HG03066 (cell line): ENCODE results near the gene TIMP4.

ENCODE experiments used
- ATAC-seq: cut with Tn5 transposase; IDR thresholded peaks from one replicate; pipeline ENCODE4 v1.9.1; 2021; ENCODE audit warnings: low read depth; ENCODE audit not compliant: unreplicated experiment

TIMP4 gene

DNA sequence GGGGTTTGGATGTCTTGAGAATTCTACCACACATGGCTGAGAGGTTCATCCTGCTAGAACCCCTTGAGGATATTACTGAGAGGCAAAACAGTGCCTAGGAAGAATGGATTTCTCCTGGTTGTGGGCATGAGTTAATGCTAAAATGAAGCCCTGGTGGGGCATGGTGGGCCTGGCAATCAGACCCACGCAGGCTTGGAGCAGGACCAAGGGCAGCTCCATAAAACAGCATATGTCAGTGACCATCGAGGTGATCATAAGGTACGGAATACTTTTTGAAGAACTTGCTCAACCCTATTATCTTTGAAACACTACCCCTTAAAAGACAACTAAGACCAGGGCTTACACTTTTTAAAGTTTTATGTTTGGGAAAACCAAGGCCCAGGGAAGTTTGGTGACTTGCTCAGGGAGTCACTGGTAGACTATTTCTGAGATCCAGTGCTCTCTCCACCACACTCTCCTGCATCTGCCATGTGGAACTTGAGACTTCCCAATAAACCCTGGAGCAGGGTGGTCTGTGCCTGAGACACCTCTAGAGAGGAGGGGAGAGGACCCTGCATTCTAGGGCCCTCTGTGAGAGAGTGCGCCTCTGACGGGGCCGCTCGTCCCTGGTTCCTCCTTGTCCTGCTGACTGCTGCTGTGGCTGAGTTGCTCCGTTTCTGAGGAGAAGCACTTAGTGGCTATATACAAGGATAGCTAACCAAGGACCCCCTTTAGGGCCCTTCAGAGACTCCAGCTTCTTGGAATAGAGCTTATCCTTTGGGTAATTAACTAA, 28.0 kb upstream of the TIMP4 start:
- no peak for ATAC-seq

DNA sequence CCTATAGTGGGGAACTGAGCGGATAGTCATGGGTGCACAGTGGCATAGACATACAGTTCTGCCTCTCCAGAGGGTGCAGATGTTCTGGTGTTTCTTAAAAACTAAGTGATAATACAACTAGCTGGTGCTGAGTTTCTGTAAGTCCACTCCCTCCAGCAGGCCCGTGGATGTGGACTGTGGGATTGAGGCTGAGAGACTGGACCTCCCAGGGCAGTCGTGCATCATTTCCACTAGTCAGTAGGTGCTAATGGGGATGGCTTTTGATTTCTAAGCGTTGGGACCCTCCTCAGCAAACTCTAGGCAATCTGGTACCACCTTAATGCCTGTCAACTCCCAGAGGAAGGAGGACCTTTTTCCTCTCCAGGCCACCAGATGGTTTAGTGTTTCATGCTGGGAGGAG, 27.3 kb upstream of the TIMP4 start:
- no peak for ATAC-seq

DNA sequence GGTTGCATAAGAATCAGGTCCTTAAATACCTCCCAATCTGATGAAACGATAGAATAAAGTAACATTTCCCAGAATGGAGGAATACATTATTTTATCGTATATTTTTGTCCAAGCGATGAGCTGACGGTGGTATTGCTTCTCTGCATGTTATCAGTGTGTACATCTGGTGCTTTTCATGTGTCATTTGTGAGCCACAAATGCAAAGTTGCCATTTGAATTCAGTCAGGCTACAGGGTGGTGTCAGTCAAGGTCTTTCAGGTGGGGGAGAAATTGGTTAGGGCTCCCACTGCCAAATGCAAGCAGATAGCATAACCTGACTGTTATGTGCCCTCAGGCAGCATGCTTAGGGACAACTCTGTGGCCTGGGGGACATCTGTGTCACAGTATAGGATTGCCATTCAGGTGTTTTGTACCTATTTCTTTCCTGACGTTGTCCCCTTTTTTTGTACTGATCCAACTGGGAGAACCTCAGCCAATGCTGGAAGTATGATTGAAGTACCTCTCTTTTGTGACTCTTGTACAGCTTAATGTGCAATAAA, 26.5 kb upstream of the TIMP4 start:
- no peak for ATAC-seq

DNA sequence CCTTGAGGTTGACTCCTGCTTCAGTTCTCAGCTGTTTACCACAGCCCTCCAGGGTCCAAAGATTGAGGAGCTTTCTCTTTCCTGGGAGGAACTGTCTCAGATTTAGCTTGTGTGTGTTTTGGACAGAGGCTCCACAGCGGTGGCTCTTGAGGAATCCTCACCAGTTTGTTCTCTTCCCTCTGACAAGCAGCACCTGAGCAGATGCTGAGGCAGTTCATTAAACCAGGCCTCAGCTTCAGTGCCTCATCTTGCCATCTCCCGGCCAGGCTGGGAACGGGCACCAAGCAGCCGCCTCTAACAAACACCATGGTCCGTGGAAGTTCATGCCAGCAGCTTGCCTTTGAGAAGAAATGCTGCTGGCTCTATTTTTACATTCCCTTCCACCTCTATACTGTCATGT, 25.8 kb upstream of the TIMP4 start:
- no peak for ATAC-seq

DNA sequence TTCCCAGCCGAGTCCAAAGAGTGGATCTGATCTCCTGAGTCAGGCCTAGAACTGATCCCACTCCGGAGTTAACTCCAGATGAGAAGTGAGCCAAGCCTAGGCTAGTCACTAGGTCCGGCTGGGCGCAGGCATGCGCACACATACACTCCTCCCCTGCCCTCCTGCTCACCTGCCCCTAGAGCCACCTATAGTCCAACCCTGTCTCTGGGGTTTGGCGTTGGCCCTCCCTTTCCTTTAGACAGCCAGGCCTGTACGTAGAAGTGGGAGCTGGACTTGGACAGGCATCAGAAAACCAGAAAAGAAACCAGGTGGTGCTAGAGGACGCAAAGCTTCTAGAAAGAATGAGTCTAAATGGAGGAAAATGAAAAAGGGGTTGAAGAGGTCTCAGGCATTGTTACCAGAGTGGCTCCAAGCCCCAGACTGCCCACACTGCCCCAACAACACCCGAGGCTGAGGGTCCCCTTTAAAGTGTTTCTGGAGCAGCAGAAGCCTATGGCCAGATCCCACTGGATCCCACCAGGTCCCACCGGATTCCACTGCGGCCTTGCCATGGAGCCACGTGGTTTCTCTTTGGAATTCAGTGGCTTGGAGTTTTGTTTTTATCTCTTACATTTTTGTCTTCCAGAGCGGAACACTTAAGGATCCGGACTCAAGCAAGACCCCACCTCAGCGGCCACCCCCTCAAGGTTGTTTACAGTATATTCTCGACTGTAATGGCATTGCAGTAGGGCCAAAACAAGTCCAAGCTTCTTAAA, 24.2 kb upstream of the TIMP4 start:
- no peak for ATAC-seq

DNA sequence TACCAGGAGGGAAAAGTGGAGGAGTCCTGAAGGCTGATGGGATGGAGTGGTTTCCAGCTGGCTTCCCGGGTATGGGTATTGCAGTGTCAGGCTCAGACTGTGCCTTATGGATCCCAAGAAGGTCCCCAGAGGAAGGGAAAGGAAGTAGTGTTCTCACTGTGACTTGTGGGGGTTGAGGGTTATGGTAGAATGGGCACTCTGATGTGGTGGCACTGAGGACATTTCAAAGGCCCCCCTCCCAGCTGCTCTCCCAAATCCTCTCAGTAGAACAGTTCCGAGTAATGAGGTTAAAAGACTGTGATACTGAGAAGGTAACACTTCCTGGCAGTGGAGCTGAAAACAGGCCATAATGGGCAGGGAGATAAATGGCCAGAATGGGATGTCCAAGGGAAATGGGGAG, 23.1 kb upstream of the TIMP4 start:
- ATAC-seq: no peak

DNA sequence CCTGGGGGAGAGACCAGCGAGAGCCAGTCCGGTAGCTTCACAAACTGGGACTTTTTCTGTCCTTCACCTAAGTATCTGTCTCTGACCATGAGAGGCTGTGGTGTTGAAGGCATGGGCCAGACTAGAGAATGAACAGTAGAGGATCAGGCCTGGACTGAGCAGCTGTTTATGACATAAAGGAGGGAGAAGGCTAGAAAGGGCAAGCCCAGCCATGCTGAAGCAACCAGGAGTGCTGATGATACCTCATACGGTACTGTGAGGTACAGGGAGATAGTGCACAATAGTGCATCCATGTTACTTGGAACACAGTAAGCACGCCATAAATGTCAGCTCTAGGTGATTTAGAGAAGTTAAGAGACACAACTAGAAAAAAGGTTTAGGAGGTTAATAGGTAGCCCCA, 22.6 kb upstream of the TIMP4 start:
- ATAC-seq: no peak

DNA sequence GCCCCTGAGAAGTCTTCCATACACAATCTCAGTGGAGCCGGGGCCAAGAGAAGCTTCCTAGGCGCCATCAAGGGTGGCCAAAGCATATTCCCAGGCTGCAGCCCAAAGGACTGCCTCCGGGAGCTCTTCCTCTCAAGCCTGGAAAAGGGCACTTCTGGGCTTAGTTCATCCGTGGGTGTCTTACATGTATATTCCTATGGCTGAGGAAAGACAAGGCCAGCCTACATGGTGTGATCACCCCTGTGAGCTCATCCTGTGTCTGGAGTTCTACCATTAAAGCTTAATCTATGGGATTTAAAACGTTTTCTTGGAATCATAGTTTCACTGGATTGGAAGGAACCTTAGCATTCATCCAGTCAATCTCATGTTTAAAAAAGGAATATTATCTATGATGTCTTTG, 21.9 kb upstream of the TIMP4 start:
- no peak for ATAC-seq

DNA sequence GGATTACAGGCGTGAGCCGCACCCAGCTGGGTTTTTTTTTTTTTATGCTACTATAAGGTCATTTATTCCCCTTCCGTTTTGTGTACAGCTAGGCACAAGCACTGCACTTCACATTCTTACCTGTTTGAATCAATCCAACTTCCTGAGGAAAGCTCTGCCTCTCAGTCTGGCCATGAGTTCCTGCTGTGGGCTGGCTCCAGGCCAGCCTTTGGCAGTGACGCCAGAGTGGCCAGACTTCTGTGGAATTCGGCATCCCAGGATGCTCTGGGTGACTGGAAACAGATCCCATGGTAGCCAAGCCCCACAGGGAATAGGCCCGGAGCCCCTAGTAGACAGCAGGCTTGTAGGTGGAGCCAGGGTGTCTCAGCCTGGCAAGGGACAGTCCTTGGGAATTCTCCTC, 21.5 kb upstream of the TIMP4 start:
- ATAC-seq: no peak

DNA sequence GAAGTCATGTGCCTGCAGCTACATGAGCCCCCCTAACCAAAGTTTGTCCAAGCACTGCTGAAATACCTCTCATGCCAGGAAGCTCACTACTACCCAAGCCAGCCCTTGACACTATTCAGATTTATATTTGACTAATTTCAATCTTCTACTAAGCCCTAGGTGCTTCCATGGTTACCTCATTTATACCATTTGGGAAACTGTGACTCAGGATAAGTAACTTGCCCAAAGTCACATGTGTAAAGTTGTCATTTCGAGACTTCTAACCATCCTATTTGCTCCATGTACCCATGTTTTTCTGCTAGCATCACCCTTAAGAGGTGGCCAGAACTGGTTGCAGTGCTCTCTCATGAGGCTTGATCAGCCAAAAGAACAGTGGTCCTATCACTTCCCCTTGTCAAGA, 20.7 kb upstream of the TIMP4 start:
- no peak for ATAC-seq

DNA sequence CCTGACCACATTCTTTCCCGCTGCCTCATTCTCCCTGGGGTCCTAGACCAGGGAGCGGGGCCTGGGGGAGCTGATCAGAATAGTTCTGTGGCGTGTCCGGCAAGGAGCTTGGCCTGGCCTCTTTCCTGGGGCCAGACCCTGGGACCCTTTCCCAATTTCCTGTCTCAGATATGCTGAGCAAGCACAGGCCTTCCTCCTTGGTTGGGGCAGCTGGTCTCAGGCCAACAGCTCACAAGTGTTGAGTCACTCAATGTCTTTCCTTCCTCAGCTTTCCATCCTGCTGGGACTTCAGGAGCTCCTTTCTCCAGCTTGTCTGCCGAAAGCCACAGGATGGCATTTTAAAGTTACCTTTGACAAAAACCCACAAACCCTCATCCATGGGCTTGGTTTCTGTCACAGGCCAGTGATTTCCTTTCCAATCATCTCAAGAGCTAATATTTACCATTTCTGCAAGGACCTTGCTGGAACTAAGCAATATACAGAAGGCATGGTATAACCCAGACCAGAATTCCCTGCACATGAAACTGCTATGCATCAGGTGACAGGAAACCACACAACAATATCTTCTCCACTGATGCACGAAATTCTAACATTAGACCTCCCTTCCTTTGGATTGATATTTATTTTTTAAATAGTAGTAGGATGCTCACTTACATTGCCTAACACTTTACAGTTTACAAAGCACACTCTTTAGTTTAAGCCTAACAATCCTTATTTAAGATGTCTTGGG, 19.5 kb upstream of the TIMP4 start:
- no peak for ATAC-seq

DNA sequence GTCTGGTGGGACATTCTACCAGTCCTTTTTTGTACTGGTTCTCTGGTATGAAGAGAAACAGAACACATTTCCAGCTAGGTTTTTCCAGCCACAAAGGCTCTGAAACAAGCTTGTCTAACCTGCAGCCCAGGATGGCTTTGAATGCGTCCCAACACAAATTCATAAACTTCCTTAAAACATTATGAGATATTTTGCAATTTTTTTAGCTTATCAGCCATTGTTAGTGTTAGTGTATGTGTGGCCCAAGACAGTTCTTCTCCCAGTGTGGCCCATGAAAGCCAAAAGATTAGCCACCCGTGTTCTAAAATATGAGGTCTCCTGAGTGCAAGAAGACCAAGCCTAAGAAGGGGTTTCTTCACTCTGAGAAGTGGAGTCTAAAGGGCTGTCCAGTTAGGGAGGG, 18.4 kb upstream of the TIMP4 start:
- ATAC-seq: no peak

DNA sequence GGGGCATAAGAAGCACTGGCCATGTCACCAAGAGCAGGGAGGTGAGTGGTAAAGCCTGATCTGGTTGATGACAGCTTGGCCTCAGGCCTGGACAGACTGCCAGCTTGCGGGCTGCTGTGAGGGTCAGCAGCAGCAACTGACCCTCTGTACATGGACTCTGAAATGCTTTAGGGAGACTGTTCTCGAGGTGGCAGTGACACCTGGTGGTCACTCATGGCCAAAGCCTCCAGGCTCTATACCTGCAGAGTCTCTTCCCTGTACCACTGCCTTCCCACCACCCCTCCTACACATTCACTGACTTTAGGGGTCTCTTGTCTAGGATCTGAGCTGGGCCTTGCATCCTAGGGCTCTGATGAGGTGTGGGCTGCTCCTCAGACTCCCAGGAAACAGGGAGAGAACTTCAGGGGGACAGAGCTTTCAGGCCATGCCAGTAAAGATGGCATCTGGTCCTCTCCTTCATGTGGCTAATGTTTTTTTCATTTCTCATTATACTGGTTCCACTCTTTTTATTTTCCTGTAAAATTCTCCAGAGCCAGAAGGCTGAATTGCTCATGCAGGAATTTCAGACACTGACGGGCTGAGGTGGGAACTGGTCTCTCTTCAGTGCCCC, 17.2 kb upstream of the TIMP4 start:
- peak; percentile 86 for ATAC-seq

DNA sequence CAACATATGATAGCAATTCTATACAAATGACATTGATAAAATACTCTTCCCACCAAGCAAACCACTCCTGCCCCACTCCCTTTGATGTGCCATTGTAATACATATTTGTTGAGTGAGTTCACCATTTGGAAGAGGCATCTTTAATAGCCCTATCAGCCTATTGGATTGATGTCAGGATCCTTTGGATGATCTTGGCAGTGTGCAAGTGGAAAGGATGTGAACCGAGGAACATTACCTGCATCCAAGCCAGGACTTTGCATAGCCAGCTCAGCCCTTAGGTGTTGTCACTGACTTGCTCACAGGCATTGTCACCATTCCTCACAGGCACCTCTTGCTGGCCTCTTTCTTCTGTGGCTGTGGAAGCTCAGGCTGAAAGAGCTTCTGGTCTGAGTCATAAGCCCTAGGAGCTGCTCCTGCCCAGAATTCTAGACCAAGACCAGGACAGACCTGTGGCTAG, 16.5 kb upstream of the TIMP4 start:
- ATAC-seq: no peak

DNA sequence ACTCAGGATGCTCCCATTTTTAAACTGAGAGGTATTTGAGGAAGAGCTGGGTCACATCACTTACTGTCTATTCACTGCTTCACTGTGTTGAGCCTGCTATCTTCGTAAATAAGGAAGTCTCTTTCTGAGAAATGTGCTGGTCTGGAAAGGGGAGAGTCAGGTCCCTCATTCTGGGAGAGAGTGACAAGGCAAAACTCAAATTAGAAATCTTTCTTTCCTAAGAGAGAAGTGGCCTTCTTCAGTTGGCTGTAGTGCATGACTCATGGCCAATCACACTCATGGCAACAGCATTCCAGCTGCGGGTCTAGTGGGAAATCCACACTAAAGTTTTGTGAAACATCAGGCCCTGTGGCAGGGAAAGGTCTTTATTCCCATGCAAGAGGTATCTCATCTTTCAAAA, 11.5 kb upstream of the TIMP4 start:
- no peak for ATAC-seq

DNA sequence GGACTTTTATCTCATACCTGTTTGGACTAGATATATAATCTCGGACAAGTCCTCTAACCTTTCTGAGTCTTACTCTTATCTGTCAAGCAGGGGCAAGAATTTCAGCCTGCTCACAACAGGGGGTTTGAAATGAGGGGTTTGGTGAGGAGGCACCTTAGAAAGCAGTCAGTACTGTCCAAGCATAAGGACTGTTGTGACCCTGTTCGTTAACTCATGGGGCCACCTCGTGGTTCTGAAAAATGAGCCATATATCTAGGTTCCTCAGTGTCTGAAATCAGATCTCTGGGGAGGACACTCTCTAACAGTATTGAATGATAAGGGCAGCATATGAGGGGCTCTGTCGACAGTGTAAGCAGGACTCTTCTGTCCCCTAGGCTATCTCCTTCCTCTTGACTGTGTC, 7.2 kb upstream of the TIMP4 start:
- no peak for ATAC-seq

DNA sequence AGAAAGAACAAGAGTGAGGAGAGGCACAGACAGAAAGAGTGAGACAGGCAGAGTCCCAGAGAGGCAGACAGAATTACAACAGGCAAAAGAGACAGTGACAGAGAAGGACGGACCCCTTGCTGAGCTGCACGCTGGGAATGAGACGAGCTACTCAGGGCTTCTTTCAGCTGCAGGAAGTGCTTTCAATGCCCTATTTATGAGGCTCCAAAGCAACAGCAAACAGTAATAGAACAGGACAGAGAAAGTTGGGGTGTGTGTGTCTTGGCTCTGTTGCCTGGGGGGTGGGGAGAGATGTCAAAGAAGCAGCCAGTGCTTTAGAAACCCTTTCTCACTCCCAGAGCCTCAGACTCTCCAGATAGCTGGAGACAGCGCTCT, 502 bp upstream of the TIMP4 start:
- ATAC-seq: no peak

DNA sequence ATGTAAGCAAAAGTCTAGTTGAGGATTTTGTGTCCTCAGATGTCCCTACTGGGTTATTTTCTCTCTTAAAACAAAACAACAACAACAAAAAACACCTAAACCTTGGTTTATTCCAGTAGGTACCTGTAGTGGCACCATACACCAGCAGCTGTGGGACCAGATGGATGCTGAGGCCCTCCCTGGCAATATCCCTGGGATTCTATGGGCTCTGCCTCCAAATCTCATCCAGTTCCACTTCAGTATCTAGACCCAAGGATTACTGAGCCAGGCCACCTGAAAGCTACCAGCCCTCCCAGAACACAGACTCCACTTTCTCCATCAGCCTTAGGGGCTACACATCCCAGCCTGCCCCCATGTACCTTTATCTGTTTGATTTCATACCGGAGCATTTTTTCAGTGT, 1.7 kb downstream of the TIMP4 start:
- no peak for ATAC-seq

DNA sequence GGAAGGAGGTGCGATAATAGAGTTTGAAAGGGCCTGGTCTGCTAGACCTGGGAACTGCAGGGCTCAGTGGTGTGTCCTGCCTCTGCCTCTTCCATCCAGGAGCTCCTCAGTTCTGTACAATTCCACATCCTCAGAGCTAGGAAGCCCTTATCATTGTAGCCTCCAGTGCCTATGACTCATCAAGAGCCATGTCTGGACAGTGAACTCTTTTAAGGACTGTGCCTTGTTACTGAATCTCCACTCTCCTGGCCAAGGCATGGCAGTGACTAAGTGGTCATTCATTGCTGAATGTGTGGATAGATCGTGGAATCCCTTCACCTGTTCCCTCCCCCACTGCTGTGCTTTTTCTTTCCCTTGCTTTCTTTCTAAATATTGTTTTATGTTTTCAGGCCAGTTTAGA, 2.9 kb downstream of the TIMP4 start:
- ATAC-seq: no peak

DNA sequence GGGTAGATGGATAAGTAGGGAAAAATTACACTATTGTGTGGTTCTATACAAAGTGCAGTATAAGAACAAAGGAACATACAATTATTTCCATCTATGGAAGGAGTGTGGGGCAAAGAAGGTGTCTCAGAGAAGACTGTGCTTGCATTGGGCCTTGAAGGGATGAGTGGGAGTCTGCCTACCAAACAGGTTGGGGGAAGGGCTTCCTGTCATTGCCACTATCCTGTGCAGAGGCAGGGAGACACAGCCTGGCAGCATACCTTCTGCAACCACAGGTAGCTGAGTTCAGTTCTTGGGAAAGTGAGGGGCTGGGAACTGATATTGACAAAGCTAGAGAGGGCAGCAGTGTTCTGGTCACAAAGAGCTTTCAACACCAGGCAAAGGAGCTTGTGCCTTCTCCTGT, 3.4 kb downstream of the TIMP4 start:
- no peak for ATAC-seq

DNA sequence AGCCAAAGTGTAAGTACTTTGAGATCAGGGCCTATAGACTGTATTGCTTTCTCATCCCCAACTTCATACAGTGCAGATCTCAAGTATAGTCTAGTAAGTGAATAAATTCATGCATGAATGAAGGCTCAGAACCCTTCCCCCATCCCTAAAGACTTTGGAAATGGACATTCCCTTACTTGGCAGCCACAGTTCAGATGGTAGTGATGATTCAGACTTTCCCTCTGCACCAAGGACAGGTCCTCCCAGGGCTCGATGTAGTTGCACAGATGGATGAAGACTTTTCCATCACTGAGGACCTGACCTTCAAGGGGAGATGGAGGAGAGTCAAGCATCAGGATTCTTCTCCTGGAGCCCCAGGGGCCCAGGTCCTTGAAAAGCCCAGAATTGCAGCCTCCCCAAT, 4.6 kb downstream of the TIMP4 start:
- ATAC-seq: no peak
